Osteoblast (primary cell): ENCODE measurements around the gene OR10J4. TPM values are rescaled to one million over a fixed set of nuclear protein-coding genes. Genes with fewer than 3 reads are reported as not detected.
"Not testable (repeated sequence)": the region's sequence is repeated elsewhere in the genome, so short reads cannot be mapped to it uniquely, and the experiment has no call there.

ENCODE experiments used
- DNase-seq: peaks from one replicate; pipeline ENCODE4 v3.0.0; 2011; ENCODE audit warnings: low spot score, mixed read lengths; ENCODE audit not compliant: insufficient read length; ENCODE audit errors: missing footprints
- H2AFZ ChIP-seq: 2 replicates; pipeline ENCODE4 v1.6.0; 2011; ENCODE audit warnings: mild to moderate bottlenecking, low read length
- H3K27ac ChIP-seq: 2 replicates; pipeline ENCODE4 v1.5.1; 2011; ENCODE audit warnings: mild to moderate bottlenecking, low read depth, low read length, moderate library complexity
- H3K27me3 ChIP-seq: 2 replicates; pipeline ENCODE4 v1.6.0; 2012; ENCODE audit warnings: mild to moderate bottlenecking, control low read depth, inconsistent platforms, low read length, moderate library complexity; ENCODE audit not compliant: insufficient read depth
- H3K36me3 ChIP-seq: 2 replicates; pipeline ENCODE4 v1.5.1; 2011; ENCODE audit warnings: mild to moderate bottlenecking, low read length, control low read depth, moderate library complexity; ENCODE audit not compliant: insufficient read depth
- H3K4me1 ChIP-seq: 2 replicates; pipeline ENCODE4 v1.5.1; 2011; ENCODE audit warnings: mild to moderate bottlenecking, low read length, control low read depth, moderate library complexity; ENCODE audit not compliant: insufficient read depth
- H3K4me2 ChIP-seq: 2 replicates; pipeline ENCODE4 v1.6.0; 2011; ENCODE audit warnings: mild to moderate bottlenecking, low read length; ENCODE audit not compliant: insufficient read depth
- H3K4me3 ChIP-seq: fragments of 200-600 bp; sonication (generic); 3 replicates; pipeline ENCODE4 v1.5.1; 2012; ENCODE audit warnings: mild to moderate bottlenecking, low read length, inconsistent platforms; ENCODE audit not compliant: insufficient read depth
- H3K79me2 ChIP-seq: 2 replicates; pipeline ENCODE4 v1.6.0; 2012; ENCODE audit warnings: mild to moderate bottlenecking, low read length, control low read depth, inconsistent platforms; ENCODE audit not compliant: insufficient read depth
- H3K9me3 ChIP-seq: 2 replicates; pipeline ENCODE4 v1.5.1; 2011; ENCODE audit warnings: low read depth, low read length, control low read depth
- H4K20me1 ChIP-seq: 2 replicates; pipeline ENCODE4 v1.6.0; 2012; ENCODE audit warnings: mild to moderate bottlenecking, low read length, control low read depth; ENCODE audit not compliant: insufficient read depth
- total RNA-seq: library from RNA; depleted of rRNA; stranded (reverse); fragments of >200 nt; gene quantifications from 2 replicates; pipeline ENCODE4 v1.2.3, GENCODE V29; 2012
- TF ChIP-seq, protein P1 (sequence below): IDR thresholded peaks from 2 replicates; pipeline ENCODE4 v1.5.1; 2011; ENCODE audit warnings: mild to moderate bottlenecking, low read depth, low read length, moderate library complexity; ENCODE audit errors: extremely low read depth

Gene OR10J4
- total RNA-seq, 1 donor, result not detected

DNA sequence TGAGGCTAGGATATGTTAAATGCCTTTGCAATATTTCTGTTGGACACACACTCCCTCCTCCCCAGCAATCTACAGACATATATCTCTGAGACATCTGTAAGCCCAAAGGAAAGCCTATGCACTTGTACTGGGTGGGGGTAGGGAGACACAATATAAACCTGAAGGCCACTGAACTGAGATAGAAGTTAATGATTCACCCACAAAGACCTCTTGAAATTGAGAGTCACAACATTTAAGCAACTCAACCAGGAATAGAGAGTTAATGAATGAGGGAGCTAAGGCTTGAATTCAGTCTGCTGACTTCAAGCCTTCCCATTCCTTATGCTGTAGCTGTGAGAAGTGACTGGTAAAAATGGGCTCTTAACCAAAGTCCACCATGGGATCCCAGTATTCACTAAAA, 12.5 kb downstream of the OR10J4 start:
- Histone ChIP-seq H3K27ac (no peak overlapping the region), H4K20me1 (no peaks in the 10 kb centered on the region), H3K36me3 (no peaks in the 10 kb centered on the region), H2AFZ (no peak overlapping the region), H3K4me2 (no peak overlapping the region), H3K9me3 (no peaks in the 10 kb centered on the region), H3K27me3 (no peaks in the 10 kb centered on the region), H3K79me2 (no peaks in the 10 kb centered on the region), H3K4me1 (no peaks in the 10 kb centered on the region), H3K4me3 (no peak overlapping the region)
- TF ChIP-seq, protein P1, sequence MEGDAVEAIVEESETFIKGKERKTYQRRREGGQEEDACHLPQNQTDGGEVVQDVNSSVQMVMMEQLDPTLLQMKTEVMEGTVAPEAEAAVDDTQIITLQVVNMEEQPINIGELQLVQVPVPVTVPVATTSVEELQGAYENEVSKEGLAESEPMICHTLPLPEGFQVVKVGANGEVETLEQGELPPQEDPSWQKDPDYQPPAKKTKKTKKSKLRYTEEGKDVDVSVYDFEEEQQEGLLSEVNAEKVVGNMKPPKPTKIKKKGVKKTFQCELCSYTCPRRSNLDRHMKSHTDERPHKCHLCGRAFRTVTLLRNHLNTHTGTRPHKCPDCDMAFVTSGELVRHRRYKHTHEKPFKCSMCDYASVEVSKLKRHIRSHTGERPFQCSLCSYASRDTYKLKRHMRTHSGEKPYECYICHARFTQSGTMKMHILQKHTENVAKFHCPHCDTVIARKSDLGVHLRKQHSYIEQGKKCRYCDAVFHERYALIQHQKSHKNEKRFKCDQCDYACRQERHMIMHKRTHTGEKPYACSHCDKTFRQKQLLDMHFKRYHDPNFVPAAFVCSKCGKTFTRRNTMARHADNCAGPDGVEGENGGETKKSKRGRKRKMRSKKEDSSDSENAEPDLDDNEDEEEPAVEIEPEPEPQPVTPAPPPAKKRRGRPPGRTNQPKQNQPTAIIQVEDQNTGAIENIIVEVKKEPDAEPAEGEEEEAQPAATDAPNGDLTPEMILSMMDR, result no peak
- no peak for DNase-seq

DNA sequence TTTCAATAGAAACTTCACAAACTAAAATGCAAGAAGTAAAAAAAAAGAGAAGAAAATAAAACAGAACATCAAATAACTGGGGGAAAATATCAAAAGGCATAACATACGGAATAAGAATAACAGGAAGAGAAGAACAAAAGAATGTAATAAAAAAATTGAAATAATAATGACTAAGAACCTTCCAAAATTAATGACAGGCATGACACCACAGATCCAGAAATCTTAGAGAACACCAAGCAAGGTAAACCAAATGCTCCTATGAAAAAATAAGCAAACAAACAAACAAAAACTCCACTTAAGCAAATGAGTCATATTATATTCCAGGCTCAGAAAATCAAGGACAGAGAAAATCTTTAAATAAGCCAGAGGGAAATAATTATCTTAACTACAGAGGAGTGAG, 16.2 kb downstream of the OR10J4 start:
- Histone ChIP-seq H2AFZ (no peak overlapping the region), H3K27ac (no peak overlapping the region), H3K9me3 (no peaks in the 10 kb centered on the region), H3K4me3 (no peak overlapping the region), H3K4me2 (no peak overlapping the region), H4K20me1 (no peaks in the 10 kb centered on the region), H3K36me3 (no peaks in the 10 kb centered on the region), H3K79me2 (no peaks in the 10 kb centered on the region), H3K4me1 (no peaks in the 10 kb centered on the region), H3K27me3 (no peaks in the 10 kb centered on the region)
- DNase-seq, result no peak
- TF ChIP-seq, protein P1, result no peak

DNA sequence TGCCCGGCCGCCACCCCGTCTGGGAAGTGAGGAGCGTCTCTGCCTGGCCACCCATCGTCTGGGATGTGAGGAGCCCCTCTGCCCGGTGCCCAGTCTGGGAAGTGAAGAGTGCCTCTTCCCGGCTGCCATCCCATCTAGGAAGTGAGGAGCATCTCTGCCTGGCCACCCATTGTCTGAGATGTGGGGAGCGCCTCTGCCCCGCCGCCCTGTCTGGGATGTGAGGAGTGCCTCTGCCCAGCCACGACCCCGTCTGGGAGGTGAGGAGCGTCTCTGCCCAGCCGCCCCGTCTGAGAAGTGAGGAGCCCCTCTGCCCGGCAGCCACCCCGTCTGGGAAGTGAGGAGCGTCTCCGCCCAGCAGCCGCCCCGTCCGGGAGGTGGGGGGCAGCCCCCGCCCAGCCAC, 17.6 kb downstream of the OR10J4 start:
- H3K4me1 ChIP-seq, H3K79me2 ChIP-seq, H3K27ac ChIP-seq, H3K4me2 ChIP-seq, H2AFZ ChIP-seq, H4K20me1 ChIP-seq, DNase-seq, H3K27me3 ChIP-seq, H3K4me3 ChIP-seq, H3K9me3 ChIP-seq, H3K36me3 ChIP-seq: not testable (repeated sequence)

DNA sequence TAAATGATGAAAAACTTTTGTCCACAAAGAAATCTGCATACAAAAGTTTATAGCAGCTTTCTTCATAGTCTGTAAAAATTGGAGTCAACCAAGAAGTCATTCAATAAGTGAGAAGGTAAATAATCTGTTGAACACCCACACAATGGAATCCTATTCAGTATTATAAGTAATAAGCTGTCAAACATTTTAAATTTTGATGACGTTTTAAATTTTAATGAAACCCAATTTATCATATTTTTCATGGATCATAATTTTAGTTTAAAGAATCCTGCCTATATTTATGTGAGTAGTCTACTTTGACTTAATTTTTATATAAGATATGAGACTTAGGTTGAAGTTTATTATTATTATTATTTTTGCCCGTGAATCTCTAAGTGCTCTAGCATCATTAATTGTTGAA, 27.5 kb downstream of the OR10J4 start:
- H3K9me3 ChIP-seq, result no peaks in the 10 kb centered on the region
- DNase-seq, result no peak
- no peak overlapping the region for H3K4me3 ChIP-seq
- no peak overlapping the region for H3K27ac ChIP-seq
- TF ChIP-seq, protein P1, result no peak
- H3K4me2 ChIP-seq, result no peak overlapping the region
- H2AFZ ChIP-seq, result no peak overlapping the region
- no peaks in the 10 kb centered on the region for H3K27me3 ChIP-seq
- no peaks in the 10 kb centered on the region for H3K36me3 ChIP-seq
- H3K4me1 ChIP-seq, result no peaks in the 10 kb centered on the region
- no peaks in the 10 kb centered on the region for H3K79me2 ChIP-seq
- H4K20me1 ChIP-seq, result no peaks in the 10 kb centered on the region
